GM12878 (cell line): ENCODE data around the gene IRAK2. TPM values are rescaled to one million over a fixed set of nuclear protein-coding genes. Genes with fewer than 3 reads are reported as not detected.

Experiments used
- ATAC-seq: fragments of 200-7000 bp; cut with Tn5 transposase; 3 replicates; pipeline ENCODE4 v1.9.1; 2020; ENCODE audit warnings: mild to moderate bottlenecking, moderate library complexity
- BruUV-seq: library from RNA; stranded (reverse); fragments of 400-500 nt; replicated peaks from 2 replicates; lab custom pipeline; 2021; lab: Mats Ljungman, UMichigan
- CTCF ChIA-PET: fragments of 300-600 bp; sonication (Branson Sonifier 250); formaldehyde crosslinking; extraction: SDS; loops from one replicate; lab custom pipeline; 2021; ENCODE audit warnings: inconsistent platforms; lab: Yijun Ruan, JAX
- POLR2A ChIA-PET: fragments of 350-600 bp; formaldehyde crosslinking; extraction: SDS; loops from one replicate; lab custom pipeline; 2021; ENCODE audit warnings: inconsistent platforms; lab: Charles Lee
- RAD21 ChIA-PET: fragments of 300-600 bp; sonication (Branson Sonifier 250); formaldehyde crosslinking; loops from one replicate; lab custom pipeline; 2023; ENCODE audit warnings: antibody characterized with exemption; ENCODE audit not compliant: unreplicated experiment; lab: Charles Lee
- SMC1A ChIA-PET: fragments of 300-600 bp; sonication (Branson Sonifier 250); formaldehyde crosslinking; loops from one replicate; lab custom pipeline; 2023; ENCODE audit not compliant: unreplicated experiment, uncharacterized antibody; lab: Charles Lee
- DNase-seq: peaks from one replicate; pipeline ENCODE4 v3.0.0-alpha.2; 2011; ENCODE audit warnings: low read depth, low spot score
- FAIRE-seq: peaks from 3 replicates; lab custom pipeline; 2011; peaks lifted over from hg19 to GRCh38; lab: Jason Lieb, UNC
- H2AFZ ChIP-seq: 2 replicates; pipeline ENCODE4 v1.6.0; 2011; ENCODE audit warnings: low read depth, low read length, control low read depth; ENCODE audit not compliant: control insufficient read depth
- H3K27ac ChIP-seq: 2 replicates; pipeline ENCODE4 v1.5.1; 2011; ENCODE audit warnings: control low read depth; ENCODE audit not compliant: control insufficient read depth, insufficient read depth
- H3K27me3 ChIP-seq, 2 experiments: replicated peaks in 1 of 2; 2 replicates each; pipeline versions ENCODE4 v1.6.0 to v1.6.1; 2011; ENCODE audit warnings: low read length in 1 of 2; ENCODE audit not compliant: control insufficient read depth in 2 of 2, insufficient read depth in 2 of 2
- H3K36me3 ChIP-seq, 2 experiments: 2 replicates each; pipeline ENCODE4 v1.5.1; 2011; ENCODE audit warnings: low read length in 1 of 2; ENCODE audit not compliant: control insufficient read depth in 2 of 2, insufficient read depth in 2 of 2
- H3K4me1 ChIP-seq: 2 replicates; pipeline ENCODE4 v1.6.1; 2011; ENCODE audit warnings: mild to moderate bottlenecking, low read length, moderate library complexity, mixed read lengths; ENCODE audit not compliant: control insufficient read depth, insufficient read depth
- H3K4me2 ChIP-seq: 2 replicates; pipeline ENCODE4 v1.6.0; 2011; ENCODE audit warnings: control low read depth; ENCODE audit not compliant: control insufficient read depth, insufficient read depth
- H3K4me3 ChIP-seq: fragments of 200-600 bp; sonication (generic); 2 replicates; pipeline ENCODE4 v1.5.1; 2016
- H3K79me2 ChIP-seq: 2 replicates; pipeline ENCODE4 v1.6.0; 2011; ENCODE audit warnings: low read length; ENCODE audit not compliant: control insufficient read depth, insufficient read depth
- H3K9ac ChIP-seq: 2 replicates; pipeline ENCODE4 v1.8.0; 2011; ENCODE audit warnings: low read length, control low read depth, mixed read lengths; ENCODE audit not compliant: control insufficient read depth, insufficient read depth
- H3K9me3 ChIP-seq: replicated peaks from 3 replicates; pipeline ENCODE4 v1.5.1; 2011; ENCODE audit warnings: mild to moderate bottlenecking, low read length; ENCODE audit not compliant: control insufficient read depth, insufficient read depth
- H4K20me1 ChIP-seq: 2 replicates; pipeline ENCODE4 v1.6.0; 2011; ENCODE audit not compliant: control insufficient read depth, insufficient read depth
- BRCA1 ChIP-seq: IDR thresholded peaks from 2 replicates; pipeline ENCODE4 v1.6.1; 2011; ENCODE audit warnings: low read depth, low read length, improper control_type of control experiment
- CHD4 ChIP-seq: fragments of 200-600 bp; sonication (generic); IDR thresholded peaks from 2 replicates; pipeline ENCODE4 v1.6.1; 2016; ENCODE audit warnings: mild to moderate bottlenecking
- EED ChIP-seq: sonication (generic); IDR thresholded peaks from 2 replicates; pipeline ENCODE4 v1.6.1; 2016; ENCODE audit warnings: antibody characterized with exemption, low read depth
- FOXK2 ChIP-seq: fragments of 450-650 bp; IDR thresholded peaks from 2 replicates; pipeline ENCODE4 v1.6.1; 2017; ENCODE audit warnings: mild to moderate bottlenecking, moderate library complexity
- MEF2A ChIP-seq: IDR thresholded peaks from 2 replicates; pipeline ENCODE4 v1.6.1; 2011; ENCODE audit warnings: low read depth, mild to moderate bottlenecking, low read length, moderate library complexity; ENCODE audit not compliant: insufficient read depth
- NFXL1 ChIP-seq: fragments of 450-650 bp; IDR thresholded peaks from 2 replicates; pipeline ENCODE4 v1.6.1; 2017; ENCODE audit warnings: antibody characterized with exemption, mild to moderate bottlenecking, borderline replicate concordance
- POLR2A ChIP-seq: IDR thresholded peaks from 2 replicates; pipeline ENCODE4 v1.6.1; 2011; ENCODE audit warnings: low read depth, mild to moderate bottlenecking, low read length
- SIN3A ChIP-seq: IDR thresholded peaks from 2 replicates; pipeline ENCODE4 v1.6.1; 2012; ENCODE audit warnings: low read depth, low read length, improper control_type of control experiment
- SMAD5 ChIP-seq: IDR thresholded peaks from 2 replicates; pipeline ENCODE4 v1.6.1; 2016; ENCODE audit warnings: antibody characterized with exemption, low read depth
- TCF12 ChIP-seq: IDR thresholded peaks from 2 replicates; pipeline ENCODE4 v1.6.1; 2011; ENCODE audit warnings: low read depth, mild to moderate bottlenecking, low read length
- ZNF207 ChIP-seq: fragments of 450-650 bp; IDR thresholded peaks from 2 replicates; pipeline ENCODE4 v1.6.1; 2014; ENCODE audit warnings: antibody characterized with exemption, mild to moderate bottlenecking, borderline replicate concordance
- ZNF384 ChIP-seq: IDR thresholded peaks from 2 replicates; pipeline ENCODE4 v1.6.1; 2012; ENCODE audit warnings: low read depth, mild to moderate bottlenecking, low read length, improper control_type of control experiment, borderline replicate concordance
- ZNF622 ChIP-seq: fragments of 450-650 bp; IDR thresholded peaks from 2 replicates; pipeline ENCODE4 v1.6.1; 2017; ENCODE audit warnings: mild to moderate bottlenecking, inconsistent platforms
- WGBS: methylation state at CpG from one replicate; pipeline ENCODE4 v1.1.6; 2016; ENCODE audit warnings: low lambda C conversion rate; ENCODE audit not compliant: insufficient replicate concordance, insufficient coverage; ENCODE audit errors: missing lambda C conversion rate; 5-methylcytosine and 5-hydroxymethylcytosine counted together
- in situ Hi-C: fragments of 300-500 bp; cut with MboI; formaldehyde crosslinking; loops from 9 replicates; pipeline ENCODE4 v1.14.3; 2018; ENCODE audit warnings: mixed read lengths
- intact Hi-C: fragments of 100-400 bp; cut with micrococcal nuclease; formaldehyde crosslinking; loops from one replicate; pipeline ENCODE4 v1.14.2; 2022; ENCODE audit not compliant: unreplicated experiment
- polyA plus RNA-seq, 11 experiments: library from polyadenylated mRNA; depleted of rRNA in 4 of 11; unstranded in 6 of 11; stranded (reverse) in 5 of 11; fragments of >200 nt; fragmentation: Nextera tagmentation in 4 of 11; fragmentation: Illumina TruSeq in 1 of 11; extraction: Ambion mirVana in 4 of 11; extraction: Trizol in 1 of 11; gene quantifications; 1 replicate in 1 of 11; 2 replicates in 10 of 11; pipeline versions ENCODE4 v1.2.1 to v1.2.3, GENCODE V29; 2011 to 2016; ENCODE audit warnings: inconsistent platforms in 2 of 11, missing spikeins in 2 of 11, low read depth in 1 of 11
- total RNA-seq, 4 experiments: library from RNA; depleted of rRNA in 3 of 4; stranded (reverse); fragments of >200 nt in 3 of 4; fragmentation: Illumina TruSeq in 1 of 4; extraction: Trizol in 1 of 4; gene quantifications; 2 replicates each; pipeline versions ENCODE4 v1.2.1 to v1.2.3, GENCODE V29; 2013 to 2021
- TF ChIP-seq, protein P1 (sequence below): fragments of 450-650 bp; IDR thresholded peaks from 2 replicates; pipeline ENCODE4 v1.6.1; 2016; ENCODE audit warnings: mild to moderate bottlenecking
- TF ChIP-seq, protein P2 (sequence below): IDR thresholded peaks from 2 replicates; pipeline ENCODE4 v1.6.1; 2011; ENCODE audit warnings: low read depth, mild to moderate bottlenecking, low read length, moderate library complexity, borderline replicate concordance; ENCODE audit errors: extremely low read depth
- TF ChIP-seq, protein P3 (sequence below): fragments of 450-650 bp; formaldehyde crosslinking; IDR thresholded peaks from 2 replicates; pipeline ENCODE4 v1.4.0; 2022; ENCODE audit warnings: mild to moderate bottlenecking, moderate library complexity

IRAK2 gene
- total and polyA plus RNA-seq, 10 of the 15 experiments (the other 5 are each of a cell fraction or from before 2014, with no cell fraction given) = 0.48 to 5.7 (median 4.5) TPM

DNA sequence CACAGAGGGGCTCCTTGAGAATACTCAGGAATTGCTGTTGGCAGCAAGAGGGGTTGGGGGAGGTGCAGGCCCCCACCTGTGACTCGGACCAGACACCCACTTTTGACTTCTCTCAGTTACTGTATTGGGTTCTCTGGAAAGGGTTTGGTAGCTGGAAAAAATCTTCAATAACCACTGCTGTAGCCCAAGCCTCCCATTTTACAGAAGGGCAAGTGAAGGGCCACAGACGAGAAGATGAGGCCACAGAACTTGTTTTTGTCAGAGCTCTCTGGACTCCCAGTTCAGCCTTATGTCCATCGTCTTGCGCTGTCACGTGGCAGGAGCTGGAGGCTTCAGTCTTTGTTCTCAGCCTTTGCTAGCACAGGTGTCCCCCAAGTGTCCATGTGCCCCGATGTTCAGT lies 70.8 kb downstream of the IRAK2 start:
- FAIRE-seq = no peak
- H3K9ac ChIP-seq = no peak overlapping the region
- H3K36me3 ChIP-seq = peaks cover 2 to 3% of the 10 kb centered on the region in 2 experiments; a peak in 1 of 4 replicates
- DNase-seq = no peak
- in situ Hi-C loops = no loop called here
- no peak for ATAC-seq
- ChIA-PET POLR2A (interaction anchor here (0.5 kb wide), 1 partner anchor 27 kb away, joined by 6 read pairs; no protein-coding TSS in a partner anchor), RAD21 (no interaction called here), SMC1A (no interaction called here), CTCF (no interaction called here)
- no peak overlapping the region for H2AFZ ChIP-seq
- no peaks in the 10 kb centered on the region for H4K20me1 ChIP-seq
- no TSS peak for BruUV-seq
- no peaks in the 10 kb centered on the region for H3K4me1 ChIP-seq
- no peaks in the 10 kb centered on the region for H3K27me3 ChIP-seq
- H3K4me3 ChIP-seq = no peak overlapping the region
- H3K9me3 ChIP-seq = no peaks in the 10 kb centered on the region
- no peak overlapping the region for H3K4me2 ChIP-seq
- H3K79me2 ChIP-seq = no peaks in the 10 kb centered on the region
- TF ChIP-seq ZNF384 (no peak), BRCA1 (no peak), FOXK2 (no peak), EED (no peak), POLR2A (no peak), NFXL1 (no peak), CHD4 (no peak), SIN3A (no peak), ZNF622 (no peak), SMAD5 (no peak), MEF2A (no peak), ZNF207 (no peak), TCF12 (no peak)
- TF ChIP-seq, protein P1, sequence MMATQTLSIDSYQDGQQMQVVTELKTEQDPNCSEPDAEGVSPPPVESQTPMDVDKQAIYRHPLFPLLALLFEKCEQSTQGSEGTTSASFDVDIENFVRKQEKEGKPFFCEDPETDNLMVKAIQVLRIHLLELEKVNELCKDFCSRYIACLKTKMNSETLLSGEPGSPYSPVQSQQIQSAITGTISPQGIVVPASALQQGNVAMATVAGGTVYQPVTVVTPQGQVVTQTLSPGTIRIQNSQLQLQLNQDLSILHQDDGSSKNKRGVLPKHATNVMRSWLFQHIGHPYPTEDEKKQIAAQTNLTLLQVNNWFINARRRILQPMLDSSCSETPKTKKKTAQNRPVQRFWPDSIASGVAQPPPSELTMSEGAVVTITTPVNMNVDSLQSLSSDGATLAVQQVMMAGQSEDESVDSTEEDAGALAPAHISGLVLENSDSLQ = no peak
- TF ChIP-seq, protein P2, sequence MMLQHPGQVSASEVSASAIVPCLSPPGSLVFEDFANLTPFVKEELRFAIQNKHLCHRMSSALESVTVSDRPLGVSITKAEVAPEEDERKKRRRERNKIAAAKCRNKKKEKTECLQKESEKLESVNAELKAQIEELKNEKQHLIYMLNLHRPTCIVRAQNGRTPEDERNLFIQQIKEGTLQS = no peak
- TF ChIP-seq, protein P3, sequence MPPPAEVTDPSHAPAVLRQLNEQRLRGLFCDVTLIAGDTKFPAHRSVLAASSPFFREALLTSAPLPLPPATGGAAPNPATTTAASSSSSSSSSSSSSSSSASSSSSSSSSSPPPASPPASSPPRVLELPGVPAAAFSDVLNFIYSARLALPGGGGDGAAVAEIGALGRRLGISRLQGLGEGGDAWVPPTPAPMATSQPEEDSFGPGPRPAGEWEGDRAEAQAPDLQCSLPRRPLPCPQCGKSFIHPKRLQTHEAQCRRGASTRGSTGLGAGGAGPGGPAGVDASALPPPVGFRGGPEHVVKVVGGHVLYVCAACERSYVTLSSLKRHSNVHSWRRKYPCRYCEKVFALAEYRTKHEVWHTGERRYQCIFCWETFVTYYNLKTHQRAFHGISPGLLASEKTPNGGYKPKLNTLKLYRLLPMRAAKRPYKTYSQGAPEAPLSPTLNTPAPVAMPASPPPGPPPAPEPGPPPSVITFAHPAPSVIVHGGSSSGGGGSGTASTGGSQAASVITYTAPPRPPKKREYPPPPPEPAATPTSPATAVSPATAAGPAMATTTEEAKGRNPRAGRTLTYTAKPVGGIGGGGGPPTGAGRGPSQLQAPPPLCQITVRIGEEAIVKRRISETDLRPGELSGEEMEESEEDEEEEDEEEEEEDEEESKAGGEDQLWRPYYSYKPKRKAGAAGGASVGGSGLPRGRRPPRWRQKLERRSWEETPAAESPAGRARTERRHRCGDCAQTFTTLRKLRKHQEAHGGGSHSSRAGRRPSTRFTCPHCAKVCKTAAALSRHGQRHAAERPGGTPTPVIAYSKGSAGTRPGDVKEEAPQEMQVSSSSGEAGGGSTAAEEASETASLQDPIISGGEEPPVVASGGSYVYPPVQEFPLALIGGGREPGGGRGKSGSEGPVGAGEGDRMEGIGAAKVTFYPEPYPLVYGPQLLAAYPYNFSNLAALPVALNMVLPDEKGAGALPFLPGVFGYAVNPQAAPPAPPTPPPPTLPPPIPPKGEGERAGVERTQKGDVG (CRISPR knock-in tag) = no peak
- 72% methylated on average over 6 of the region's 6 CpGs for WGBS
- H3K27ac ChIP-seq = no peak overlapping the region
- intact Hi-C loops = no loop called here
